ENCODE data around the gene CSF3R.

Gene CSF3R

DNA sequence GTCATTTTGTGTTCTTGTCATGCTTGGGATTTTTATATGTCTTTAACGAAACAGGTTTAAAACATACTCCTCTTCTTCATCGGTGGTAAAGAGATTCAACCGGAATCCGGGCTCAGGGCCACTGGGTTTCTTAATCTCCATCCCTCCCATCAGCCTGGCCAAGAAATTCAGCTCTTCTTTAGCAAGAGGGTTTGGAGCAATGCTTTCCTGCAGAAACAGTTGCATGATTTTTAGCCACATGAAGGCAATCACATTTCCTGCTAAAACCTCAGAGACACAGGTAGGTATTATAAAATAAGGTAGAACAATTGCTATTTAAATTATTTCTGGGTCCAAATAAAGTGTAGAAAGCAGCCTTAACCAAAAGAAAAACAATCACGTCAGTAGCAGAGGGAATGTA, 62.3 kb downstream of the CSF3R start:
- DNase-seq (ENCODE audit: low read depth), result no peak
- TF ChIP-seq, protein P1, sequence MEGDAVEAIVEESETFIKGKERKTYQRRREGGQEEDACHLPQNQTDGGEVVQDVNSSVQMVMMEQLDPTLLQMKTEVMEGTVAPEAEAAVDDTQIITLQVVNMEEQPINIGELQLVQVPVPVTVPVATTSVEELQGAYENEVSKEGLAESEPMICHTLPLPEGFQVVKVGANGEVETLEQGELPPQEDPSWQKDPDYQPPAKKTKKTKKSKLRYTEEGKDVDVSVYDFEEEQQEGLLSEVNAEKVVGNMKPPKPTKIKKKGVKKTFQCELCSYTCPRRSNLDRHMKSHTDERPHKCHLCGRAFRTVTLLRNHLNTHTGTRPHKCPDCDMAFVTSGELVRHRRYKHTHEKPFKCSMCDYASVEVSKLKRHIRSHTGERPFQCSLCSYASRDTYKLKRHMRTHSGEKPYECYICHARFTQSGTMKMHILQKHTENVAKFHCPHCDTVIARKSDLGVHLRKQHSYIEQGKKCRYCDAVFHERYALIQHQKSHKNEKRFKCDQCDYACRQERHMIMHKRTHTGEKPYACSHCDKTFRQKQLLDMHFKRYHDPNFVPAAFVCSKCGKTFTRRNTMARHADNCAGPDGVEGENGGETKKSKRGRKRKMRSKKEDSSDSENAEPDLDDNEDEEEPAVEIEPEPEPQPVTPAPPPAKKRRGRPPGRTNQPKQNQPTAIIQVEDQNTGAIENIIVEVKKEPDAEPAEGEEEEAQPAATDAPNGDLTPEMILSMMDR (conservative IDR thresholded peaks at IDR 0.05; ENCODE audit: low read depth, low read length), result no peak
- H3K4me3 ChIP-seq (ENCODE audit: low read depth, low read length), result no peak overlapping the region

DNA sequence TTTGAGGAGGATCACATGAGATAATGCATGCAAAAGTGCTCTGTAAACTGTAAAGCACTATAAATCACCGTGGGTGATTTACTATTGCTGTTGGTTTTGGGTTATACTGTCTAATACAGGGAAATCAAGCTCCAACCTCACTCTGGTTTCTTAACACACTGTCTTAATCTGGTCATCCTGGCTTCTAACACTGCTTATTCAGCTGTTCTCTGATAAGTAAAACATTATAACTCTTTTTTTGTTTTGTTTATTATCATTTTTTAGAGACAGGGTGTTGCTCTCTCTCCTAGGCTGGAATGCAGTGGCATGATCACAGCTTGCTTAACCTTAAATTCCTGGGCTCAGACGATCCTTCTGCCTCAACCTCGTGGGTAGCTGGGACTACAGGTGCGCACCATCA, 63.1 kb downstream of the CSF3R start:
- peak; percentile 43 for DNase-seq (ENCODE audit: low read depth)
- no peak overlapping the region for H3K4me3 ChIP-seq (ENCODE audit: low read depth, low read length)
- TF ChIP-seq, protein P1 (conservative IDR thresholded peaks at IDR 0.05; ENCODE audit: low read depth, low read length), result no peak

DNA sequence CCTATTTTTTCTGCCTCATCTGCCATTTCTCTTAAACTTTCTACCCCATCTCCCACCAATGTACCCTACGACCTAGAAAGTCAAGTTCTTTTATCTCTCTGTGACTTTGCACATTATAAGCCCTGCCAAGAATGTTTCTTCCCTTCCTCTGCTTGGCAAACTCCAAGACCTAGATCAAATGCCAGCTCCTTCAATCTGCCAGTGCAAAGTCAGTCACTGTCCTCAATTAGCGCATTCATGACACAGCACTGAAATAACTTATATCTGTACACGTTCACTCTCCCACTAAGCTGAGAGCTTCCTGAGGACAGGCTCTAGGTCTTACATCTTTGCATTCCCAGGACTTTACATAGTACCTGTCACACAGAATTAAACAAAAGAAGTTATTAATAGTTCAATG, 63.6 kb downstream of the CSF3R start:
- DNase-seq (ENCODE audit: low read depth), result no peak
- no peak overlapping the region for H3K4me3 ChIP-seq (ENCODE audit: low read depth, low read length)
- TF ChIP-seq, protein P1 (conservative IDR thresholded peaks at IDR 0.05; ENCODE audit: low read depth, low read length), result no peak

DNA sequence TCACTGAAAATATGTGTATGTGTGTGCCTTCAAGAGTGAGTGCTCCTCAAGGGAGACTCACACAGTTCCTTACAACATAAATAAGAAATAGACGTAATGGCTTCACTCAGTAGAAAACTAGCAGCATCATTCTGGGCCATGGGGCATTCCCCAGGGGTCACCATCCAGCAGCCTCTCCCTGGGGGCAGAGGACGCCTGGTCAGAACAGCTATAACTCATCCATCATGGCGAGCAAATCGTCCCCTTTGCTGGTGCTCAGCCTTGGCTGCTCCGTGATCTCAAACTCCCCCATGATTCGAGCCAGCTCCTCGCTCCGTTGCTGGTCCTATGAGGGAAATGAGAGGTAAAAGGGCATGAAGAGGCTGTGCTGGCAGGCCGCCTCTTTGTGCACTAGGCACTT, 64.8 kb downstream of the CSF3R start:
- H3K4me3 ChIP-seq (ENCODE audit: low read depth, low read length), result no peak overlapping the region
- TF ChIP-seq, protein P1 (conservative IDR thresholded peaks at IDR 0.05; ENCODE audit: low read depth, low read length), result no peak
- no peak for DNase-seq (ENCODE audit: low read depth)
